WERI-Rb-1 (cell line): ENCODE measurements around the gene PLCD3.

Experiments
- DNase-seq: peaks from one replicate; pipeline ENCODE4 v3.0.0-alpha.2; 2020
- H3K27ac ChIP-seq: fragments of 250-450 bp; sonication (Bioruptor Pico); 2 replicates; pipeline ENCODE4 v1.5.1; 2020; ENCODE audit warnings: mild to moderate bottlenecking, moderate library complexity
- H3K27me3 ChIP-seq: fragments of 250-450 bp; sonication (Bioruptor Pico); 2 replicates; pipeline ENCODE4 v1.5.1; 2021; ENCODE audit warnings: mild to moderate bottlenecking, low read depth, moderate library complexity; ENCODE audit not compliant: insufficient read depth, severe bottlenecking
- H3K36me3 ChIP-seq: fragments of 250-450 bp; sonication (Bioruptor Pico); 2 replicates; pipeline ENCODE4 v1.5.1; 2020; ENCODE audit warnings: mild to moderate bottlenecking, moderate library complexity
- H3K4me3 ChIP-seq: 2 replicates; pipeline ENCODE4 v1.5.1; 2011; ENCODE audit warnings: low read depth, mild to moderate bottlenecking, control low read depth, low read length
- H3K9me3 ChIP-seq: fragments of 250-450 bp; sonication (Bioruptor Pico); 2 replicates; pipeline ENCODE4 v1.5.1; 2021; ENCODE audit warnings: mild to moderate bottlenecking, moderate library complexity; ENCODE audit not compliant: severe bottlenecking
- TF ChIP-seq, protein P1 (sequence below): IDR thresholded peaks from 2 replicates; pipeline ENCODE4 v1.5.1; 2011; ENCODE audit warnings: low read depth, mild to moderate bottlenecking, control low read depth, inconsistent platforms, low read length

PLCD3 gene

DNA sequence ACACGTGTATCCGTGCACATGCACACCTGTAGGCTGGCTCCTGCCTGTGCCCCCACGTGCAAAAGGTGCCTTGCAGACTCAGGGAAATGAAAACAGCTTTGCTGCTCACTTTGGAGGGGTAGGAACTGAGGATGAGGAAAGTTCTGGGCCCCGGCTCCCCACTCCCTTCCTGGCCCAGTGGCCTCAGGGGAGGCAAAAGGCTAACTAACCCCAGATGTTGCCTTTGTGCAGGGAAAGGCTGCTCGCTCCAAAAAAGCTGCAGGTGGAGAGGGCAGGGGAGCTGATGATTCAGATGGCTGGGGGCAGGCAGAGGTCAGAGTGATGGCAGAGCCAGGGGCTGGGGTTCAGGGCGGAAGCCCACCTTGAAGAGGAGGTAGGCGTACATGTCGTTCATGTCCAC lies 12.4 kb downstream of the PLCD3 start:
- Histone ChIP-seq H3K36me3 (peaks cover 9% of the 10 kb centered on the region), H3K27me3 (no peaks in the 10 kb centered on the region), H3K4me3 (no peak overlapping the region), H3K27ac (no peak overlapping the region), H3K9me3 (no peaks in the 10 kb centered on the region)
- no peak for DNase-seq
- TF ChIP-seq, protein P1, sequence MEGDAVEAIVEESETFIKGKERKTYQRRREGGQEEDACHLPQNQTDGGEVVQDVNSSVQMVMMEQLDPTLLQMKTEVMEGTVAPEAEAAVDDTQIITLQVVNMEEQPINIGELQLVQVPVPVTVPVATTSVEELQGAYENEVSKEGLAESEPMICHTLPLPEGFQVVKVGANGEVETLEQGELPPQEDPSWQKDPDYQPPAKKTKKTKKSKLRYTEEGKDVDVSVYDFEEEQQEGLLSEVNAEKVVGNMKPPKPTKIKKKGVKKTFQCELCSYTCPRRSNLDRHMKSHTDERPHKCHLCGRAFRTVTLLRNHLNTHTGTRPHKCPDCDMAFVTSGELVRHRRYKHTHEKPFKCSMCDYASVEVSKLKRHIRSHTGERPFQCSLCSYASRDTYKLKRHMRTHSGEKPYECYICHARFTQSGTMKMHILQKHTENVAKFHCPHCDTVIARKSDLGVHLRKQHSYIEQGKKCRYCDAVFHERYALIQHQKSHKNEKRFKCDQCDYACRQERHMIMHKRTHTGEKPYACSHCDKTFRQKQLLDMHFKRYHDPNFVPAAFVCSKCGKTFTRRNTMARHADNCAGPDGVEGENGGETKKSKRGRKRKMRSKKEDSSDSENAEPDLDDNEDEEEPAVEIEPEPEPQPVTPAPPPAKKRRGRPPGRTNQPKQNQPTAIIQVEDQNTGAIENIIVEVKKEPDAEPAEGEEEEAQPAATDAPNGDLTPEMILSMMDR, result no peak

- Histone ChIP-seq H3K4me3 (no peak overlapping the region), H3K9me3 (no peaks in the 10 kb centered on the region), H3K36me3 (peaks cover 9% of the 10 kb centered on the region), H3K27me3 (no peaks in the 10 kb centered on the region), H3K27ac (no peak overlapping the region)
- TF ChIP-seq, protein P1, result no peak
- no peak for DNase-seq
Observed at GRCh38 chr17:45118691-45119090, 13.6 kb downstream of the PLCD3 start.

- no peak overlapping the region for H3K4me3 ChIP-seq
- TF ChIP-seq, protein P1, result no peak
- H3K27me3 ChIP-seq, result no peaks in the 10 kb centered on the region
- DNase-seq, result no peak
- peaks cover 9% of the 10 kb centered on the region for H3K36me3 ChIP-seq
- no peak overlapping the region for H3K27ac ChIP-seq
- H3K9me3 ChIP-seq, result no peaks in the 10 kb centered on the region
Observed at GRCh38 chr17:45117848-45118646, 14.3 kb downstream of the PLCD3 start.

DNA sequence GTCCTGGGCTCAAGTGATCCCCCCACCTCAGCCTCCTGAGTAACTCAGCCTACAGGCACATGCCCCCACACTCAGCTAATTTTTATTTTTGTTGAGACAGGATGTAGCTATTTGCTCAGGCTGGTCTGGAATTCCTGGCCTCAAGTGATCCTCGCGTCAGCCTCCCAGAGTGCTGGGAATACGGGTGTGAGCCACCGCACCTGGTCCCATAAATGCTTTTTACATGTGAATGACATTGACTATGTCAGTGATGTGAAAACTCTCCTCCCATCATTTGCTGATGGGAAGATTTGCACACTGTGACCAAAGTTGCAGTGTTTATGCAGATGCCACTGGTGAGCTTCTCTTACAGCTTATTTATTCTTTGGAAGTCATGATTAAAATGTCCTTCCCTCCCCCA lies 15.0 kb downstream of the PLCD3 start:
- H3K27me3 ChIP-seq, result no peaks in the 10 kb centered on the region
- DNase-seq, result no peak
- H3K27ac ChIP-seq, result no peak overlapping the region
- TF ChIP-seq, protein P1, result no peak
- H3K36me3 ChIP-seq, result peaks cover 9% of the 10 kb centered on the region
- no peak overlapping the region for H3K4me3 ChIP-seq
- no peaks in the 10 kb centered on the region for H3K9me3 ChIP-seq

GRCh38 chr17:45116434-45117016 lies 15.8 kb downstream of the PLCD3 start:
- H3K27me3 ChIP-seq, result no peaks in the 10 kb centered on the region
- H3K9me3 ChIP-seq, result no peaks in the 10 kb centered on the region
- no peak overlapping the region for H3K4me3 ChIP-seq
- peaks cover 9% of the 10 kb centered on the region for H3K36me3 ChIP-seq
- H3K27ac ChIP-seq, result no peak overlapping the region
- TF ChIP-seq, protein P1, result no peak
- no peak for DNase-seq
